ENCODE data around the gene HYCC2.
"Not testable (repeated sequence)": the region's sequence is repeated elsewhere in the genome, so short reads cannot be mapped to it uniquely, and the experiment has no call there.

Gene HYCC2

DNA sequence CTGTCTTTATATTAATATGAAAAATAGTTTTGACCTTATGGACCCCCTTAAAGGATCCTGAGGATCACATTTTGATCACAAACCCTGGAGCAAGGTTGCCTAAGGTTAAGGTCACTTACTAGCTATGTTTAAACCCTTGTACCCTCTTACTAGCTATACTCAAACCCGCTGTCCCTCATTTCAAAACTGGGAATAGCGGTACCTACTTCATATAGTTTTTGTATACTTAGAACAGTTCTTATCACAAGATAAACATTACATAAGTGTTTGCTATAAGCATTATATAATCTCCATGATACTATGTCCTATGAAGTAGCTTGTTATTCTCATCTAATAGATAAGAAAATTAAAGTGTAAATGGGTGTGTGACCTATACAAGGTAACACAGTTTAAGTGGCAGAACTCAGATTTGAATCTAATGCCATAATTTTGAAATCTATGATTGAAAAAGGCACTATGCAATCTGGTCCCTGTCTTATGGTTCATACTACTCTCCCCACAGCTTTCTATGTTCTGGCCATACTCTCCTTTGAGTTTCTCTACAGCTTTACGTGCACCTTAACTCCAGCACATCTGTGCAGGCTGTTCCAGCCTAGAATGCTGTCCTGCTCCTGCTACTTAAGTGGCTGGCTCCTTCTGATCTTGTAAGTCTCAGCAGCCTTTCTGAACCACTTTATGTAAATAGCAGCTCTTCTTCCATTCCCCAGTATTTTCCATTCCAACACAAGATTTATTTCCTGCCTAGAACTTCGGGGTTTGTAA, 30.4 kb downstream of the HYCC2 start:
- no peak for DNase-seq
- H3K9me3 ChIP-seq: no peaks in the 10 kb centered on the region
- H3K27ac ChIP-seq: no peak overlapping the region
- TF ChIP-seq, protein P1, sequence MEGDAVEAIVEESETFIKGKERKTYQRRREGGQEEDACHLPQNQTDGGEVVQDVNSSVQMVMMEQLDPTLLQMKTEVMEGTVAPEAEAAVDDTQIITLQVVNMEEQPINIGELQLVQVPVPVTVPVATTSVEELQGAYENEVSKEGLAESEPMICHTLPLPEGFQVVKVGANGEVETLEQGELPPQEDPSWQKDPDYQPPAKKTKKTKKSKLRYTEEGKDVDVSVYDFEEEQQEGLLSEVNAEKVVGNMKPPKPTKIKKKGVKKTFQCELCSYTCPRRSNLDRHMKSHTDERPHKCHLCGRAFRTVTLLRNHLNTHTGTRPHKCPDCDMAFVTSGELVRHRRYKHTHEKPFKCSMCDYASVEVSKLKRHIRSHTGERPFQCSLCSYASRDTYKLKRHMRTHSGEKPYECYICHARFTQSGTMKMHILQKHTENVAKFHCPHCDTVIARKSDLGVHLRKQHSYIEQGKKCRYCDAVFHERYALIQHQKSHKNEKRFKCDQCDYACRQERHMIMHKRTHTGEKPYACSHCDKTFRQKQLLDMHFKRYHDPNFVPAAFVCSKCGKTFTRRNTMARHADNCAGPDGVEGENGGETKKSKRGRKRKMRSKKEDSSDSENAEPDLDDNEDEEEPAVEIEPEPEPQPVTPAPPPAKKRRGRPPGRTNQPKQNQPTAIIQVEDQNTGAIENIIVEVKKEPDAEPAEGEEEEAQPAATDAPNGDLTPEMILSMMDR (IDR thresholded peaks at IDR 0.05): no peak
- no peak overlapping the region for H3K4me3 ChIP-seq
- H3K27me3 ChIP-seq: no peaks in the 10 kb centered on the region
- intact Hi-C loops (cut with DNase I; ENCODE audit: low total_unique reads): no loop called here
- H3K4me1 ChIP-seq: no peaks in the 10 kb centered on the region
- H3K36me3 ChIP-seq: peaks cover 0 to 6% (median 5%) of the 10 kb centered on the region in 3 donors

DNA sequence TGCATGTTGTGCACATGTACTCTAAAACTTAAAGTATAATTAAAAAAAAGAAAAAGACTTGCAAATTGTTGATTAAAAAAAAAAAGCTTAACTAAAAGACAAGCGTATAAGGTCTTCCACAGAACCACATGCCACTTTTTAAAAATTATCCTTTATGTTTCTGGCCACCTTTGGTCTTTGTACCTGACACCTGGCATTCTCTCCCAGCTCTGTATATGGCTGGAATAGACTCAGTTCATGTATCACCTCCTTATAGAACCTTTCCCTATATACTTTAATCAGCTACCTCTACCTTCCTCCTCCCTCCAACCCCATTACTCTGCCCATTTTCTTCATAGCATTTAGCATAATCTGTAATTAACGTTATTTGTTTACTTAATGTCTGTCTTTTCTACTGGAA, 32.6 kb downstream of the HYCC2 start:
- H3K36me3 ChIP-seq: peaks cover 0 to 4% (median 2%) of the 10 kb centered on the region in 3 donors
- H3K4me1 ChIP-seq: no peaks in the 10 kb centered on the region
- no peak overlapping the region for H3K4me3 ChIP-seq
- TF ChIP-seq, protein P1 (IDR thresholded peaks at IDR 0.05): no peak
- H3K27me3 ChIP-seq: no peaks in the 10 kb centered on the region
- no peak overlapping the region for H3K27ac ChIP-seq
- H3K9me3 ChIP-seq: no peaks in the 10 kb centered on the region
- no peak for DNase-seq
- intact Hi-C loops (cut with DNase I; ENCODE audit: low total_unique reads): no loop called here

DNA sequence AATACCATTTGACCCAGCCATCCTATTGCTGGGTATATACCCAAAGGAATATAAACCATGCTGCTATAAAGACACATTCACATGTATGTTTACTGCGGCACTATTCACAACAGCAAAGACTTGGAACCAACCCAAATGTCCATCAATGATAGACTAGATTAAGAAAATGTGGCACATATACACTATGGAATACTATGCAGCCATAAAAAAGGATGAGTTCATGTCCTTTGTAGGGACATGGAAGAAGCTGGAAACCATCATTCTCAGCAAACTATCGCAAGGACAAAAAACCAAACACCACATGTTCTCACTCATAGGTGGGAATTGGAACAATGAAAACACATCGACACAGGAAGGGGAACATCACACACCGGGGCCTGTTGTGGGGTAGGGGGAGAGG, 33.1 kb downstream of the HYCC2 start:
- H3K4me3 ChIP-seq; H3K9me3 ChIP-seq; intact Hi-C loops (cut with DNase I; ENCODE audit: low total_unique reads); H3K4me1 ChIP-seq; DNase-seq; H3K27ac ChIP-seq; H3K36me3 ChIP-seq; H3K27me3 ChIP-seq: not testable (repeated sequence)

DNA sequence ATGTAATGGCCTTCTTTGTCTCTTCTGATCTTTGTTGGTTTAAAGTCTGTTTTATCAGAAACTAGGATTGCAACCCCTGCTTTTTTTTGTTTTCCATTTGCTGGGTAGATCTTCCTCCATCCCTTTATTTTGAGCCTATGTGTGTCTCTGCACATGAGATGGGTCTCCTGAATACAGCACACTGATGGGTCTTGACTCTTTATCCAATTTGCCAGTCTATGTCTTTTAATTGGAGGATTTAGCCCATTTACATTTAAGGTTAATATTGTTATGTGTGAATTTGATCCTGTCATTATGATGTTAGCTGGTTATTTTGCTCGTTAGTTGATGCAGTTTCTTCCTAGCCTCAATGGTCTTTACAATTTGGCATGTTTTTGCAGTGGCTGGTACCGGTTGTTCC, 37.1 kb downstream of the HYCC2 start:
- H3K9me3 ChIP-seq; DNase-seq; H3K36me3 ChIP-seq; H3K4me3 ChIP-seq; H3K27me3 ChIP-seq; H3K27ac ChIP-seq; intact Hi-C loops (cut with DNase I; ENCODE audit: low total_unique reads); H3K4me1 ChIP-seq: not testable (repeated sequence)

DNA sequence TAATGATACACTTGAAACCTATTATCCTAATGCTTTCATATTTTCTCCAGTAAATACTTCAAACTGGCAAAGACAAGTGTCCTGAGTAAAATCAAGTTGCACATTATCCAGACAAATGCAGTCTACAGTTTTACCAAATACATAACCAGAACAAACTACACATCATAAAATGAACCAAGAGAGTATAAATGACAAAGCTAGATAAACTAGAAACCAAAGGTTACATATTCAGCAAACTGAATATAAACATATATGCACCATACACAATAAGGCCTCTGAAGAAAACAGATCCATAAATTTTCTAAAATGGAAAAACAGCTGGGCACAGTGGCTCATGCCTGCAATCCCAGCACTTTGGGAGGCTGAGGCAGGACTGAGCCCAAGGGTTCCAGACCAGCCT, 47.0 kb downstream of the HYCC2 start:
- no peak overlapping the region for H3K4me3 ChIP-seq
- no peaks in the 10 kb centered on the region for H3K9me3 ChIP-seq
- TF ChIP-seq, protein P1 (IDR thresholded peaks at IDR 0.05): no peak
- H3K36me3 ChIP-seq: peaks cover 8 to 30% (median 26%) of the 10 kb centered on the region in 3 donors
- no peaks in the 10 kb centered on the region for H3K4me1 ChIP-seq
- intact Hi-C loops (cut with DNase I; ENCODE audit: low total_unique reads): no loop called here
- DNase-seq: no peak
- H3K27ac ChIP-seq: no peak overlapping the region
- no peaks in the 10 kb centered on the region for H3K27me3 ChIP-seq

DNA sequence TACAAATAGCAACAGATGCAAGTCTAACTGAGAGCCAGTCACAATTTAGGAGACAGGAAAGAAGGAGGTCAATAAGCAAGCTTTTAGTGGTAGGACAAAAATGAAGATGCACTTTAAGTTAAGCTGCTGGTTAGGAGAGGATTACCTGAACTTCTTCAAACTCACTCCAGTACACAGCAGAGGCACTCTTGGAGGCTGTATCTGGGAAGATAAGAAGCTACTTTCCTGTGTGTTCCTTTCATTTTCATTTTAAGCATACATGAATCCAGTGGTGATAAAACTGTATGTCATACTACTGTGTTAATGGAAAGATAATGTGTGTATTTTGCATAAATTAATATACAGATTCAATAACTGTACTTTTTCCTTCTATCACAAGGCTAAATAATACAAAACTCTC, 49.6 kb downstream of the HYCC2 start:
- Histone ChIP-seq H3K27me3 (no peaks in the 10 kb centered on the region), H3K9me3 (no peaks in the 10 kb centered on the region), H3K4me3 (no peak overlapping the region), H3K4me1 (no peaks in the 10 kb centered on the region), H3K36me3 (peaks cover 8 to 31% (median 26%) of the 10 kb centered on the region in 3 donors), H3K27ac (no peak overlapping the region)
- no peak for DNase-seq
- TF ChIP-seq, protein P1 (IDR thresholded peaks at IDR 0.05): no peak
- intact Hi-C loops (cut with DNase I; ENCODE audit: low total_unique reads): no loop called here
